NCI-H2029 (cell line): Measurements from ENCODE around the gene UBL5.

Experiments used
- DNase-seq: peaks from one replicate; lab custom pipeline; 2025; lab: John Stamatoyannopoulos, UW

UBL5 gene

DNA sequence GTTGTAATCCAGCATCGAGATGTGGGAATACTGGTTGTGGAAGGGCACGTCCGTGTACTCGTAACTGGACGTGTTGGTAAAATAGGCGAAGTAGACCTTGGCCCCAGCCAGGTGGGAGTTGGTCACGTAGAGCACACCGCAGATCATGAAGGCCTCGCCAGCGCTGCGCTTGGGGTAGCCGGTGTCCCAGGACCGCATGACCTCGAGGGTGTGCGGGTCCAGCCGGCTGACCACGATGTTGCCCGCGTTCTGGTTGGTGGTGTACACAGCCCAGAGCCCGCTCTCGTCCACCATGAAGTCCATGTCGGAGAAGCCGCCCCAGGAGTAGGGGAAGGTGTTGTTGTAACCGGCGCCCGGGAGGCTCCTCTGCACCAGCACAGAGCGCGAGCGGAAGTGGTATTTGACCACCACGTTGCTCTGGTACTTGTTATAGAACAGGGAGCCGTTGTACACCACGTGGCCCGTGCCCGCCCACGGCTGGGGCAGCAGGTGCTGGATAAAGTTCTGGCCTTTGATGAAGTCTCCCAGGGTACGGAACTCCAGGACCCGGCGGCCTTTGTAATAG lies 26.6 kb downstream of the UBL5 start:
- no peak for DNase-seq

DNA sequence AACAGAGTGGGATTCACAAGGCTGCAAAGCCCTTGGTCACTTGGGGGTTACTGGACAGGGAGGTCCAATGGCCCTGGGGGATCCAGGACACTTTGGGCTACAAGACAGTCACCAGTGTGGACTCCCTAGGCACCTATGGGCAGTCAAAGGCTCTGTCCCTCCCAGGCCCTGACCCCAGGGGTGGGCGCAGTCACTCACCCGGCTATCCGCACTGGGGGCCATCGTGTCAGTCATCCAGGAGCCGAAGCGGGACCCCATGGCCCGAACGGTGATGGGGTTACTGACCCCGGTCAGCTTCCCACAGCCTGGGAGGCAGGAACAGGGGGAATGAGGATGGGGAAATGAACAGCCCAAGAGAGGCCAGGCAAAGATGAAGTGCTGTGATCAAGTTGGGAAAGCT lies 28.9 kb downstream of the UBL5 start:
- no peak for DNase-seq

DNA sequence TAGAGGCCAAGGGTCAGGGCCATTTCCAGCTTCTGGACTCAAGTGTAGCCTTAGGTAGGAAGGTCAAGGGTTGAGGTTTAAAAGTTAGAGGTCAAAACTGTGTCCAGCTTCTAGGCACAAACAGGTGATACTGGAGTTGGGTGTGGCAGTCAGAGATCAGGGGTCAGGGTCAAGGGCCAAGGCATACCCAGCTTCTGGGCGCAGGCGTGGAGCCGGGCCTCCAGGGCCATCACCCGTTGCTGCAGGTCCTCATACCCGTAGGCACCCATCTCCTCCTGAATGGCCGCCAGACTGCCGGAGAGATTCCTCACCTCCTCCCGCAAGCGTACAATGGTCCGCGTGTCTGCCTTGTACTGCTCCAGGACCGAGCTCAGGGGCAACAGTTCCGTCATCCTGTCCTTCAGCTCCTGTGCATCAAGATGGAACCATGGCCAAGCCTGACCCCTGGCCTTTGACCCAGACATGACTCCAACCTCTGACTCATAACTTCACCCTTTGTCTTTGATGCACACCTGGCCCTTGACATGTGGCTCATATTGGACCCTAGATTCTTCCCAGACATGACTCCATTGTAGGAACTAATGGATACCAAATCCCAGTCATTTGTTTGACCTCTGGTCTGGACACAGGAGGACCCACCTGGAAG lies 29.5 kb downstream of the UBL5 start:
- DNase-seq = no peak

DNA sequence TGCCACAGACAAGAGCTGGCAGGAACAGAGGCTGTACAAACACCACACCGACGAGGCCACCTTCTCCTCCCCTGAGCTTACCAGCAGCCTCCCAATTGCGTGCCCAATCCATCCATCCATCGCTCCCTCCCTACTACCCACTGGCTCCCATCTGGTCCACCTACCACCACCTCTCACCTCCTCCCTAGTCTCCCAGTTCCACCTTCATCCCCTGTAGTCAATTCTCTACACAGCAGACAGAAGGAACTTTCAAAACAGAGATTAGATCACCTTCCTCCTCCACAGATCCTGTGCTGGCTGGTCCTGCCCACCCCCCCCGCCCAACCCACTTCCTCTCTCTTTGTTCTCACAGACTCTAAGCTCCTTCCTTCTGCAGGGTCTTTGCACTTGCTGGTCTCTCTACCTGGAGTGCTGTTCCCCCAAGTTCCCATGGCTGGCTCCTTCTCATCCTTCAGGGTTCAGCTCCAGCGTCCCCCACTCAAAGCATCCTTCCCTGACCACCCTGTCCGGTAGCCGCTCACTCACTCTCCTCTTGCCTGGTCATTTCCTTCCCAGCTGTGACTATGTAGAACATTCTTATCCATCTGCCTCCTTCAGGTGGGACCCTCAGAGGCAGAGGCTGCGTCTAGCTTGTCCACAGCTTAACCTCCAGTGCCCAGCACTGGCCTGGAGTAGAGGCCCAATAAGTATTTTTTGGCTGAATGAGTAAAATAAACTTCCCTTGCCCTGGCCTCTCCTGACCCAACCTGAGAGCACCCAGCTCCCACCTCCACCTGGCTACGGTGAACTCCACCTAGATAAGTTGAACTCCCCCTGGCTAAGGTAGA lies 30.4 kb downstream of the UBL5 start:
- DNase-seq = no peak

DNA sequence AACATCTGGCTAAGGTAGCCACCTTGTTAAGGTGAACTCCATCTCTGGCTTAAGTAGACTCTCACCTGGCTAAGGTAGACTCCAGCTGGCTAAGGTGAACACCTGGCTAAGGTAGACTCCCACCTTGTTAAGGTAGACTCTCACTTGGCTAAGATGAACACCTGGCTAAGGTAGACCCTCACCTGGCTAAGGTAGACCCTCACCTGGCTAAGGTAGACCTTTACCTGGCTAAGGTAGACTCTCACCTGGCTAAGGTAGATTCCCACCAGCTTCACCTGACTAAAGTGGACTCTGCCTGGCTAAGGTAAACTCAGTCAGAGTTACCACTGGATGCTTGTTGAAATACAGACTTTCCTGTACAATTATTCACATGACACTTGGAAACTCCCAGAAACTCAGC lies 31.0 kb downstream of the UBL5 start:
- DNase-seq = no peak

DNA sequence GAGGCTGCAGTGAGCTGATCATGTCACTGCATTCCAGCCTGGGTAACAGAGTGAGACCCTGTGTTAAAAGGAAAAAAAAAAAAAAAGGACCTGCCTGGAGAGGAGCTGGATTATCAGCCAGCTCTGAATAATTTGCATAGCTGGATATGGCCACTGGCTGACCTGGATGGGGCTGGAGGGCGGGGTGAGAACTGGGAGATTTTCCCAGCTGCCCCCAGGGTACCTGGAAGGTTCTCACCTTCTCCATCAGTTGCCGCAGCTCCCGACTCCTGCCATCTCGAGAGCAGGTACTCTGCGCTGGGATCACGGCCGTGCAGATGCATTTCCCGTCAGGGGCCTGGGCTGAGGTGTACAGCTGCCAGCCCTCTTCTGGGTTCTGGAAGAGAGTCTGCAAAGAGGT lies 32.7 kb downstream of the UBL5 start:
- no peak for DNase-seq

DNA sequence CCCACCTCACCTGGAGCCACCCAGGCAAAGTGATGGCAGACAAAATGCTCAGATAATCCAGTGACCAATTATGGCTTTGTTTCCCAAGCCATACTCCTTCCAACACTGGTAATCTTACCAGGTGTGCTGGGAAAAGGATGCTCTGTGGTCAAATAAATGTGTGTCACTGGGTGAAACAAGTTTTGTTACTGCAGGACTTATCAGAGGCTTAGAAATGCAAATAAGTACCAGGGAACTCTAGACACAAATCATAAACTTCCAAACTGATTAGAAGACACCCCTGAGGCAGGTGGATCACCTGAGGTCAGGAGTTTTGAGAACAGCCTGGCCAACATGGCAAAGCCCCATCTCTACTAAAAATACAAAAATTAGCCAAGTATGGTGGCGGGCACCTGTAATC lies 33.8 kb downstream of the UBL5 start:
- DNase-seq = no peak

DNA sequence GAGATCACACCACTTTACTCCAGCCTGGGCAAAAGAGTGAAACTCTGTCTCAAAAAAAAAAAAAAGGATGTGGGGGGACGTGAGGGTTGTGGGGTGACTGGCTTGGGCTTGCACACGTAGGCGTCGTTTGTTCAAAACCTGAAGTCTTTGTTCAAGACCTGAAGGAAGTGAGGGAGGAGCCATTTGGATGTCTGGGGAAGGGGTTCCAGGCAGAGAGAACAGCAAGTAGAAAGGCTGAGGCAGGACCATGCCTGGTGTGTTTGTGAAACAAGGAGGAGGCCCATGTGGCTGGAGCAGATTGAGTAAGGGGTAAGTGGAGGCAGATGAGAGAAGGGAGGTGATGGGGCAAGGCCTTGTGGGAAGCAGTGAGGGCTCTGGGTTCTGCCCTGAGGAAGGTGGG lies 35.2 kb downstream of the UBL5 start:
- no peak for DNase-seq

DNA sequence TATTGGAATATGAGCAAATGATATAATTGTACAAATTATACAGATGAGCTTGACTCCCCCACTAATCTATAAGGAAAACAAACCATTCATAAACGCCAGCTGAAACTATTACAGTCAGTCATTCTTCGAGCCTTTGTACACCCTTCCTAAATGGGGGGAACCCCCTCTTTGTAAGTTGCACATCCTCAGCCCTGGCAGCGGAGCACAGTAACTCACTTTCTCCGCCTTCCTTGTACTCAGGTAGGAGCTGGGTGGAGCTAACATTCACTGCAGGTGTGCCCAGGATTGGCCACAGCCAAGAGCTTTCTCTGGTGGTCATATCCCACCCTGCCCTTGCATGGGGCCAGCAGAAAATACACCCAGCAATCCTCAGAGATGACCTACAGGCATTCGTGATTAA lies 36.0 kb downstream of the UBL5 start:
- DNase-seq = no peak

DNA sequence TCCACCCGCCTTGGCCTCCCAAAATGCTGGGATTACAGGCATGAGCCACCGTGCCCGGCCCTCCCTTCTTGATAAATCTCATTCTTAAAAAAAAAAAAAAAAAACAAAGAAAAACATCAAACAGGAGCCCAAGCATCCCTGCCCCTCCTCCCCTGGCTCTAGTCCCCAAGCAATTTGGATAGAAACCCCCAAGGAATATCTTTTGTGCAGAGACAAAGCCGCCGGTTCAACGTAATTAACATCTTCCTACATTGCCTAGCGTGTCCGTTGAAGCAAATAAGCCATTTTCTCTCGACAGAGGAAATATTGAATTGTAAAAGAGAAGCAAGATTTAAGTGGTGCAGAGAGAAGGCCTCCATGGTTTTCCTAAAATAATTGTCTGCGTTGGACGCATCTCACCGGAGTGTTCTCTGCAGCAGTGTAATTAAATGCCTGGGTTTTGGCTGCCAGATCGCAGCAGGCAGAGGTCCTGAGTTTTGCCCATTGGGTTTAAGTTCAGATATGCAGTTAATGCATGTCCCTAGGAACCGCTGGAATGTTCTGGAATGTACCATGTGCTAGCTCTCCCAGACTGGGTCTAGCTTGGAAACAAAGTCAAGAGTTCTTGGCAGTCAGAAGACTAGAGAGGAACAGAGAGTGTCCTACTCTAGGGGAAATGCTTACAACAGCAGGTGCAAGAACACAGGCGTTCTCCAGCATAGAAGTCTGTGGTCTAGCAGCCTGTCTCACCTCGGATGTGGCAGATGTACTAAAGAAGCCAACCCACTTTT lies 38.2 kb downstream of the UBL5 start:
- DNase-seq = no peak

DNA sequence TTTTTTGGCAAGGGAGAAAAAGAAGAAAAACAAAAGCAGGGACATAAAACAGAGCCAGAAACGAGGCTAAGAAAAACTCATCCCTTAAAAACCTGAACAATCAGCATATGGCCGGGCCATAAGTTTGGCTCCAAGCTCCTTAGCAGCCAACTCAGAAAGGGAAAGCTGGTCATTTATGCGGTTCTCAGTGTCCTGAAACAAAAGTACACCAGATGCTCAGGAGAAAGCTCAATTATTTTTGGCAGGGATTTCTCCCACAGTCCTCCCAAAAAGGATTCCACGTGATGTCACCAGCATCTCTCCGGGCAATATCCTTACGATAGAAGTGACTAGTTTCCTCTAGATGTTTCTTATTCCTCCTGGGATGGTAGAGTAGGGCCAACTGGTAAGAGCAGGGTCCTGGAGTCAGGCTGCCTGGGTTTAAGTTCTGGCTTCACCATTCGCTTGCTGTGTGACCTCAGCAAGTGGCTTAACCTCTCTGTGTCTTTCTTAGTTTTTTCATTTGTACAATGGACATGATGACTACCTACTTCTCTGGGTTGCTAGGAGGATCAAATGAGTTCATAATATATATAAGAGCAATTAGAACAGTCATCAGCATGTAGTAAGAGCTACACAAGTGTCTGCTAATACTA lies 41.4 kb downstream of the UBL5 start:
- no peak for DNase-seq

DNA sequence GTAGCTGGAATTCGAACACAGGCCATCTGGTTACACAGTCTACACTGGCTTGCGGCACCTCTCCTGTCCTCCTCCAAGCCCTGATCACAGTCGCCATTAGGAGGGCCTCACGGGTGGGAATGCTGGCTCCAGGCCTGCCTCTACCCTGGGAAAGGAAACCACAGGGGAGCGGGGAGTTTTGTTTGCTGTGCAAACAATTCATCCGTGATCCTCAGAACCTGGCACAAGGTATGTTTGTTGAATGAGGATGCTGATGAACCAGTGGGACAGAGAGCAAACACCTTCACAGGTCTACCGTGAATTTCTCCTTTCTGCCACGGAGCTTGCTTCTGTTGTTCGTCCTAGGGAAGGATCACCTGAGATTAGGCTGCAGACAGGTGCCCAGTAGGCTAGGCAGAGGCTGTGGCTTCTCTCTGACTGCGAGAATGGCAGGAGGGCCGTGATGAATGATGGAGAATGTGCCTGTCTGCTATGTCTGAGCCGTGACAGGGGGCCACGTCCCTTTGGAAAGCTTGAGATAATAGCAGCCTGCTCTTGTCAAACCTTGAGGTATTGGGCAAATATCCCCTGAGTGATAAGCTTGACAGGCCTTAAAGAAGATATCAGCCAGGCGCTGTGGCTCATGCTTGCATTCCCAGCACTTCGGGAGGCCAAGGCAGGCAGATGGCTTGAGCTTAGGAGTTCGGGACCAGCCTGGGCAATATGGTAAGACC lies 44.1 kb downstream of the UBL5 start:
- DNase-seq = peak; percentile 75

DNA sequence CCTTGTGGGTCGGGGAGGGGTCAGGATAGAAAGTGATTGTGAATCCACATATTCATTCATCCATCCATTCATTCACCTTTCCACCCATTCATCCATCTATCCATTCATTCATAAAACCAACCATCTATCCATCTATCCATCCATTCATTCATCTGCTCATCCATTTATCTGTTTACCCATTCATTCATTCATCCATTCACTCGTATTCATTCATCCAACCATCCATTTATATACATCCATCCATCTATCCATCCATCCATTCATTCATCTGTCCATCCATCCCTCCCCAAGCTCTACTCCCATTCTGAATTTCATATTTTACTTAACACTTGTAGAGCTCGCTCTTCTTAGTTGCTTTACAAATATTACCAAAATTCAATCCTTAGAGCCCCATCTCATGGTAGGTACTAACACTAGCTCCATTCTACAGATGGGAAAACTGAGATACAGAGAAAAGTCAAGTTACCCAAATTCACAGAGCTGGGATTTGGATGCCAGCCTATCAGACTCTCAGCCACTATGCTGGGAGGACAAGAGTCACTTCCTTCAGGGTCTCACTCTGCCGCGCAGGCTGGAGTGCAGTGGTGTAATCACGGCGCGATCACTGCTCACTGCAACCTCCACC lies 45.0 kb downstream of the UBL5 start:
- no peak for DNase-seq

DNA sequence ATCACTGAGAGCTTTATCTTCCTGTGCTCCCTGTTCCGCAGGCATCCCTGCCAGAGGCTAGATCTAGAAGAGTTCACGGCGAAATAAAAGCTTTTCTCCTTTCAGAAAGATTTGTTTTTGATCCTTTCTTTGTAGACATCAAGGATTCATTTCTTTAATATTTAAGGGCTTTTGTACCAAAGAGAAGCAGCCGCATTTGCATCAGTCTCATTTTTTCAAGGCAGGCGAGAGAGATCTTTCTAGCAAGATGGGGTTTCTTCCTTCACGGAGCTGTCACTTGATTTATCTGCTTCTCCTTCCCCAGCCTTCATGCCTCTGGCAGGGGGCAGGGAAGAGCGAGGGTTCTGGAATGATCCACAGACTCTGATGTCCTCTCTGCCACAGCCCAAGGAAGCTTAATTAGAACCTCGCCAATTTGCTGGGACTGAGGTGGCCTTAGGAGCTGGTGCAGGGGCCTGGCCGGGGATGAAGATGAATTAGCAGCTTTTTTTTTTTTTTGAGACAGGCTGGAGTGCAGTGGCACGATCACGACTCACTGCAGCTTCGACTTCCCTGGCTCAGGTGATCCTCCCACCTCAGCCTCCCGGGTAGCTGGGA lies 47.4 kb downstream of the UBL5 start:
- DNase-seq = no peak

DNA sequence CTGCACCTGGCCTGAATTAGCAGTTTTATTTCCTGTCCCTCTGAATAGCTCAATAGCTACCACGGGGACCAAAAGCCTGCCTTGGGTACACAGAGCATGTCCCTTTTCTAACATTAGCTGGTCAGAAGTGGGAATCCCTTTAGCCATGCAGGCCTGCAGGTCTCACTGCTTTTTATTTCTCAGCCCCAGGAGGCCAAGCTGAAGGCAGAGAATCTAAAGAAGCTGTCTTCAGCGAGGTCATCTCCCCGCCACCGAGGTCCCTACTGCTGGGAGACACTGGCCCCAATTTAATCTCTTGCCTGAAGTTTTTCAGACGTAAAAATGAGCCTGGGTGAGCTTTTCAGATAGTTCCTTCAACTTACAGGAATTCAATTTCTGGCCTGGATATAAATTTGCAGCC lies 48.1 kb downstream of the UBL5 start:
- DNase-seq = no peak

DNA sequence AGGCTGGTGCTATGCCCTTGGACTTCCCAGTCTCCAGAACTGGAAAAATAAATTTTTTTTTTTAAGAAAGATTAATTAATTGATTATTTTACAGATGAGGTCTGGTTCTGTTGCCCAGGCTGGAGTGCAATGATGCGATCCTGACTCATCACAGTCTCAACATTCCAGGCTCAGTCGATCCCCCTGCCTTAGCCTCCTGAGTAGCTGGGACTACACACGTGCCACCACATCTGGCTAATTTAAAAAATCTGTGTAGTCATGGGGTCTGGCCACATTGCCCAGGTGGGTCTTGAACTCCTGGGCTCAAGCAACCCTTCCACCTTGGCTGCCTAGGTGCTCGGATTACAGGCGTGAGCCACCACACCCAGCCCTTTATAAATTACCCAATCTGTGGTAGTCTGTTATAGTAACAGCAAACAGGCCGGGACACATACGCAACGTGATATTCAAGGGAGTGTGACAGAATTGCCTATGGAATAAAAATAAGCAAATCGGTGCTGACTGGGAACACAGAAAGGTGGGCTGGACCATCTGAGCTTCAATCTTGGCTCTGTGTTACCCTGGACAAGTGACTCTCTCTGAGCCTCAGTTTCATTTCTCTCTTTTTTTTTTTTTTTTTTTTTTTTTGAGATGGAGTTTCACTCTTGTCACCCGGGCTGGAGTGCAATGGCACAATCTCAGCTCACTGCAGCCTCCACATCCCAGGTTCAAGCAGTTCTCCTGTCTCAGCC lies 50.2 kb downstream of the UBL5 start:
- no peak for DNase-seq

DNA sequence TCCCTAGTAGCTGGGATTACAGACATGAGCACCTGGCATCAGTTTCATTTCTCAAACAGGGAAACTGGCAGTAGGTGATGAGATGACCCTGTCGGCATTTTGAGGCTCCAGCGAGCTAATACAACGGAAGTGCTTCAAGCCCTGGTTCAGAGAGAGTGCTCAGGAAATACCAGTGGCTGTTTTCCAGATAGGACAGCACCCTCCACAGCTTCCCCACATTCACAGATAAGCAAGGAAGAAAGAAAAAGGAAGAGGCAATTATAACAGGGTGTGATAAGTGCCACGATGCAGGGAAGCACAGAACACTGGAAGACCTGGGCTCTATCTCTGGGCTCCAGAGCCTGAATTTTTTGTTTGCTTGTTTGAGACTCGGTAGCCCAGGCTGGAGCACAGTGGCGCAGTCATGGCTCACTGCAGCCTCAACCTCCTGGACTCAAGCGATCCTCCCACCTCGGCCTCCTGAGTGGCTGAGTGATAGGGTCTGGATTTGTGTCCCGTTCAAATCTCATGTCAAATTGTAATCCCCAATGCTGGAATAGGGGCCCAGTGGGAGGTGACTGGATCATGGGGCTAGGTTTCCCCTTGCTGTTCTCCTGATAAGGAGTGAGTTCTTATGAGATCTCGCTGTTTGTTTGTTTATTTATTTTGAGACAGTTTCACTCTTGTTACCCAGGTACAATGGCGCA lies 50.9 kb downstream of the UBL5 start:
- DNase-seq = no peak
